T-helper 1 cell (primary cell): Measurements from ENCODE around the gene SETD4.
"Not testable (repeated sequence)": the region's sequence is repeated elsewhere in the genome, so short reads cannot be mapped to it uniquely, and the experiment has no call there.

Experiments used
- DNase-seq, 5 donors: peaks; one replicate each; pipeline ENCODE4 v3.0.0-alpha.2; 2012 to 2020
- total RNA-seq, 4 donors: gene quantifications; one replicate each; lab custom pipeline; 2026; lab: John Stamatoyannopoulos, UW

Gene SETD4, protein sequence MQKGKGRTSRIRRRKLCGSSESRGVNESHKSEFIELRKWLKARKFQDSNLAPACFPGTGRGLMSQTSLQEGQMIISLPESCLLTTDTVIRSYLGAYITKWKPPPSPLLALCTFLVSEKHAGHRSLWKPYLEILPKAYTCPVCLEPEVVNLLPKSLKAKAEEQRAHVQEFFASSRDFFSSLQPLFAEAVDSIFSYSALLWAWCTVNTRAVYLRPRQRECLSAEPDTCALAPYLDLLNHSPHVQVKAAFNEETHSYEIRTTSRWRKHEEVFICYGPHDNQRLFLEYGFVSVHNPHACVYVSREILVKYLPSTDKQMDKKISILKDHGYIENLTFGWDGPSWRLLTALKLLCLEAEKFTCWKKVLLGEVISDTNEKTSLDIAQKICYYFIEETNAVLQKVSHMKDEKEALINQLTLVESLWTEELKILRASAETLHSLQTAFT
- total RNA-seq = 9.5 to 24.0 (median 19.1) reads per million in 4 donors

DNA sequence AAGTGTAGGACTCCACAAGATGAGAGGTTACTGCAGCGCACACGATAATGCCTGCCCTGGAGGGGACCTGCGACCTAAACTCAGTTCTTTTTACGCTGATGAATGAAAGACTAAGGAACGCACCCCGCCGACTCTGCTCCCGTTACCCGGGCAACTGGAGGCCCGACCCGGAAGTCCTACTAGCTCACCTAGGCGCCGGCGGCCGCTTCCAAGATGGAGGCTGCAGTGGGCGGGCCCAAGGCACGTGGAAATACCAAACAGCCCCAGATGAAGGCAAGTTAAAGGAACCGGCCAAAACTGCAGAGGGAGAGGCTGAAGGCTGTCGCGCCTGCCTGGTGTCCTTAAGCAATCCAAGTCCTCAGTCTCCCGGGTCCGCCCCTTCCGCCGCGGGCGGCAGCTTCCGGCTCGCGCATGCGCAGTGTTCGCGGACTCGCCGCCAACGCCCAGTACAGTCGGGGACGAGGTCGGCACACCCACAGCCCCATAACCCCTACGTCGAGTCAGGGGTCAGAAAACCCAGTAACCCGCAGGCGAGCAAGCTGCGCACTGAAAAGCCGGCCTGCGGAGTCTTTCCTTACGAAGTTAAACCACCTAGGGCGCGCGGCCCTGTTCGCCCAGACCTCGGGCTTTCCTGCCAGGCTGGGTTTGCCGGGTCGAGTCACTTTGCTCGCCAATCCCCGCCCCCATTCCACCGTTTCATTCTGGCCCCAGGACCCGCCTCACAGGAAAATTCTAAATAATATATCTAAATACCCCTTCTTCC is at the start of gene SETD4:
Gene SETD4, minus strand, starts transcription at position 368 of the 763 bp plus-strand sequence. CDS start 1,638 bp downstream, outside the sequence.
- peak; percentile 83 to 93 (median 89) for DNase-seq

DNA sequence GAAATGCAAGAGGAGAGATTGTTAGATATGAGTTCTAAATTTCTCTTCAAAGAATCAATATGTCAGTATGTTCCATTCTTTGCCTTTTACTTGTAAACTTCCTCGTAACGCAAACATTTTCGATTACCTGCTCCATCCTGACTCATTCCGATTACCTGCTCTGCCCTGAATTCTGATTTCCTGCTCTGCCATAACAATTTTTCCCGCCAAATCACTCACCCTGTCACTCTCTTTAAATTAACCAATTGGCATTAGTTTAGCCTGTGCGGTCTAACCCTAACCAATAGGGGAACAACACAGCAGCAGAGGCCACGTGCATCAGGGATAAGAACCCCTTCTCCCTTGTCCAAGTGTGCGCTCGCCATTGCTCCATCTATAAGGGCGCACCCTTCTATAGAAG is 49.5 kb upstream of the SETD4 start:
- DNase-seq = no peak

DNA sequence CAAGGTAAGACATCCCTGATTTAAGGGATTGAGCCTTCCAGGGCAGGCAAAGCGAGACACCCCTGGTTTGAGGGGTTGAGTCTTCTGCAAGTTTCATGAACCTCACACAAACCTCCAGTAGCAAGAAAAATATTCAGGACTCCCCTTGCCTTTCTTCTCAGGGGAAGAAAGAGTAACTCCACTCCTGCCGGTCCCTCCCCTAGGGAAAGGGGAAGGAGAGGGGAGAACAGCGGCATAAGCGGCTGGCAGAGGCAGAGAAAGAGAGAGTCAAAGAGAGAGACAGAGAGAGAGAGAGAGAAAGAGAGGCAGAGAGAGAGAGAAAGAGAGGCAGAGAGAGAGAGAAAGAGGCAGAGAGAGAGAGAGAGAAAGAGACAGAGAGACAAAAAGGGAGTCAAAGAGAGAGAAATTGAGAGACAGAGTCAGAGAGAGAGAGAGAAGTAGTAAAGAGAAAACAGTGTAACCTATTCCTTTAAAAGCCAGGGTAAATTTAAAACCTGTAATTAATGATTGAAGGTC is 45.1 kb upstream of the SETD4 start:
- no peak for DNase-seq

DNA sequence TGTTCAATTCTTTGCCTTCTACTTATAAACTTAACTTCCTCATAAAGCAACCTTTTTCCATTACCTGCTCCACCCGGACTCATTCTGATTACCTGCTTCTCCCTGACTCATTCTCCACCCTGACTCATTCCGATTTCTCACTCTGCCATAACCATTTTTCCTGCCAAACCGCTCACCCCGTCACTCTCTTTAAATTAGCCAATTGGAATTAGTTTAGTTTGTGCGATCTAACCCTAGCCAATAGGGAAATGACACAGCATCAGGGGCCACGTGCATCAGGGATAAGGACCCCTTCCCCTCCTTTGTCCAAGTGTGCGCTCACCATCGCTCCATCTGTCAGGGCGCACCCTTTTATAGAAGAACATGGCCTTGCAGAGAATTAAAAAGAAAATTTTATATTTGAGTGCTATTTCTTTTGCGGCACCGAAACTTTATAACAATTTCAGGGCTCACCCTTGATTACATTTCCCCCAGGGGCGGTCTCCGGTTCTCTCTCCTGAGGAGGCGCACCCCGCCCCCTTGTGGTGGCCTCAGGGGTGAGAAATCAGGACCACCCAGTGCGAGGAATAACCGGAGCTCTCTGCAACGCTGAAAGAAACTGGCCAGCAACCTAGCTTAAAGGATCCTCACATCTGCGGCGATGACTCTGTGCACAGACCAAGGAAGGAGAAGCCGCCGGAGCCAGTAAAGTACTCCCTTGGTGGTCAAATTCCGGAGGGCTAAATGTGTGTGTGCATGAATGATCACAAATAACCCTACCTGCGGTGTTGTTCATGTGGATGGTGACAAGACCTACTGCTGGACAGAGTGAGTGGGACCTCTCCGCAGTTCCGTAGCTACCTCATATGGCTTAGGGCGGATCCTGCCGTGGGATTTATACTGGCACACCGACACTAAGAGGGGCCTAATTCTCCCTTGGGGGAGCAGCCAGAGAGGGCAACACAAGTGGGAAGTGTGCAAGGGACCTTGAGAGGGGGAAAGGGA is 44.3 kb upstream of the SETD4 start:
- peak in 3 of 5 donors; percentile 11 to 19 (median 16) for DNase-seq

DNA sequence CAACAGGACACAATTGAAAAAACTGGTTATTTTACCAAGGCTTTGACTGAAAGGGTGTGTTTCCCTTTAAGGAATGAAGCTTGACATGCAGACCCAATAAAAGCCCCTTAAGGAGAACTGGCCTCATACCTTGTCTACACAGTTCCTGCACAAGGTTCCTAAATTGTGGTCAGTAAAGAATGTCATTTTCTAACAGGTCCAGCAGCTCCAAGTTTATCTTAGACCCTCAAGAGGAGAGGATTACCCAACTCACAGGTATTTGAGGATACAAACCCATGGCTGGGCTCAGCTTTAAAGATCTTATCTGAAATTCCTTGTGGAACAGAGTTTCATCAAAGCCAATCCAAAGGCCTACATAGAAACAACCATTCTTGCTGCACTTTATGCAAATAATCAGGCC is 43.1 kb upstream of the SETD4 start:
- no peak for DNase-seq

DNA sequence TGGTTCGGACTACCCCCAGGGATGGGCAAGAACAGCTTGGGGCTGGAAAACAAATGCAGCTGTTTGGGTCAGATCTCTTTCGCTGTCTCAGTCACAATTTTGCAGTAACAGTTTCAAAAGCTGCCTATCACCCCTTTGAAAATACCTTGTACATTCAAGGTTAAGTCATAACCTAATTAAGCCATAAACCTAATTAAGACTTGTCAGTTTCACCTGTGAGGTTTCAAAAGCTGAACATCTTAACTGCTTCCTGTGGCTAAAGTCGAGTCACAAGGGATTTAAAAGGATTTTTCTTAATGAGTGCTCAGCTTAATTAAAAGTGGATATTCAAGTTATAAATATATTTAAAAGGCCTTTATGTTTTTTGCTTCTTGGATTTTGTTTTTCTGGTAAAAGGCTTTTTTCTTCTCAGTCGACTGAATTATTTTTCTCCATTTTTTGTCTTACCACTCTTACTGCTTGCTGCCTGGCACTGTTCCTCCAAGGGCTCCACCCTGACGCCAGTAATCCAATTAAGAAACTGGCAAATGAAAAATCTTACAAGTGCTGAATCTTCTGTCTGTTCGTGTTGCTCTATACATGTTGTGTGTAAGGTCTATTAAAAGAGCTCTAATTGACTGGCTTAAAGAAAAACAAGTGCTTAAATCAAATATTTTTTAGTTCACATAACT is 40.8 kb upstream of the SETD4 start:
- DNase-seq = no peak

DNA sequence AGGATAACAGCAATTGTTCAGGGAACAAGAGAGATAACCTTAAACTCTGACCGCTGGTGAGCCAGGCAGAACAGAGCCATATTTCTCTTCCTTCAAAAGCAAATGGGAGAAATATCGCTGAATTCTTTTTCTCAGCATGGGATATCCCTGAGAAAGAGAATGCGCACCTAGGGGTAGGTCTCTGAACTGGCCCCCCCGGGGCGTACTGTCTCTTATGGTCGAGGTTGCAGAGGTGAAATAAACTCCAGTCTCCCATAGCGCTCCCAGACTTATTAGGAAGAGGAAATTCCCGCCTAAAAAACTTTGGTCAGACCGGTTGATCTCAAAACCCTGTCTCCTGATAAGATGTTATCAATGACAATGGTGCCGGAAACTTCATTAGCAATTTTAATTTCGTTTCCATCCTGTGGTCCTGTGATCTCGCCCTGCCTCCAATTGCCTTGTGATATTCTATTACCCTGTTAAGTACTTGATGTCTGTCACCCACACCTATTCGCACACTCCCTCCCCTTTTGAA is 39.4 kb upstream of the SETD4 start:
- not testable (repeated sequence) for DNase-seq

DNA sequence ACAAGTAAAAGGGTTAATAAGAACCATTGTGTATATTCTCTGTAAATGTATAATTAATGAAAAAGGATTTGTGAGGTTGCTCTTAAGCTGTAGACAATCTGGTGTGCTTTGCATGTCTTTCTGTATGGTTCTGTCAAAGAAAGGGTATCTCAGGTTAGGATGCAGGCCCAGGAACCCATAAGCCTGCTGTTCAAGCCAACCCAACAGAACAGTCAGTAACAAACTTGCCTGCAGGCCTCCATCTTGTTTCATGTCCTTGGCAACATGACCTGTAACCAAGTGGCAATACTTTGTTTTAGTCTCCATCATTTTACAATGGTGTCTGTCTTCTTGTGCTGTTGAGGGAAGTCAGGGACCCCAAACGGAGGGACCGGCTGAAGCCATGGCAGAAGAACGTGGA is 38.7 kb upstream of the SETD4 start:
- DNase-seq = no peak

DNA sequence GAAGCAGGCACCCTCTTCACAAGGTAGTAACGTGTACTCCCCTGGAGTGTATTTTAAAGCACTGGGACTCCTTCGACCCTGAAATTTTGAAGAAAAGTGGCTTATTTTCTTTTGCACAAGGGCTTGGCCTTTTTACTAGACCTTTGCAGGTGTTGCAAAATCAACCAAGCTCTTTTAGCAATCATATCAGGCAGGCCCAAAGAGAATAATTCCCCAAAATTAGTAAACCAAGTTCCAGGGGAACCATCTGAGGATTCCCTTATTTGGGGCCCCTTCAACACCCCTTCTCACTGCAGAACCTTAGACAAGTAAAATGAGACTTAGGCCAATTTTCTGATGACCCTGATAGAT is 37.8 kb upstream of the SETD4 start:
- DNase-seq = no peak

DNA sequence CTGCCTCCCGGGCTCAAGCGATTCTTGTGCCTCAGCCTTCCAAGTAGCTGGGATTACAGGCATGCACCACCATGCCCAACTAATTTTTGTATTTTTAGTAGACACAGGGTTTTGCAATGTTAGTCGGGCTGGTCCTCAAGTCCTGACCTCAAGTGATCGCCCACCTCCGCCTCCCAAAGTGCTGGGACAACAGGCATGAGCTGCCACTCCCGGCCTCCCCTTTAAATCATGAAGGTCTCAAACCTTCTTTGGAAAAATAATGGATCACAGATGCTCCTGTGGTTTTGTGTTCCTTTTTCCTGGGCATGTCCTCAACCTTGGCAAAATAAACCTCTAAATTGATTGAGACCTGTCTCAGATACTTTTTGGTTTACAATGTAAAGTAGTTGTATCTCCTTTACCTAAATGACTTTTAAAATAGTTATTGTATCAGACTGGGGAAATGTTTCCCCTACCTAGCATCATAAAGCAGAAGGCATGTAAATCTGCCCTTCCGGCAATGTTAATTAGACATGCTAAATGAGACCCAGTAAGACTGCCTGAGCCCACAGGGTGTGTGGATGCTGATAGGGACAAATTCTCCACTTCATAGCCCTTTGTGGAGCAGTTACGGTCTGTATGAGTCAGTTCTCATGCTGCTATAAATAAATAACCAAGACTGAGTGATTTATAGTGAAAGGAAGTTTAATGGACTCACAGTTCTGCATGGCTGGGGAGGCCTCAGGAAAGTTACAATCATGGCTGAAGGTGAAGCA is 37.3 kb upstream of the SETD4 start:
- no peak for DNase-seq

DNA sequence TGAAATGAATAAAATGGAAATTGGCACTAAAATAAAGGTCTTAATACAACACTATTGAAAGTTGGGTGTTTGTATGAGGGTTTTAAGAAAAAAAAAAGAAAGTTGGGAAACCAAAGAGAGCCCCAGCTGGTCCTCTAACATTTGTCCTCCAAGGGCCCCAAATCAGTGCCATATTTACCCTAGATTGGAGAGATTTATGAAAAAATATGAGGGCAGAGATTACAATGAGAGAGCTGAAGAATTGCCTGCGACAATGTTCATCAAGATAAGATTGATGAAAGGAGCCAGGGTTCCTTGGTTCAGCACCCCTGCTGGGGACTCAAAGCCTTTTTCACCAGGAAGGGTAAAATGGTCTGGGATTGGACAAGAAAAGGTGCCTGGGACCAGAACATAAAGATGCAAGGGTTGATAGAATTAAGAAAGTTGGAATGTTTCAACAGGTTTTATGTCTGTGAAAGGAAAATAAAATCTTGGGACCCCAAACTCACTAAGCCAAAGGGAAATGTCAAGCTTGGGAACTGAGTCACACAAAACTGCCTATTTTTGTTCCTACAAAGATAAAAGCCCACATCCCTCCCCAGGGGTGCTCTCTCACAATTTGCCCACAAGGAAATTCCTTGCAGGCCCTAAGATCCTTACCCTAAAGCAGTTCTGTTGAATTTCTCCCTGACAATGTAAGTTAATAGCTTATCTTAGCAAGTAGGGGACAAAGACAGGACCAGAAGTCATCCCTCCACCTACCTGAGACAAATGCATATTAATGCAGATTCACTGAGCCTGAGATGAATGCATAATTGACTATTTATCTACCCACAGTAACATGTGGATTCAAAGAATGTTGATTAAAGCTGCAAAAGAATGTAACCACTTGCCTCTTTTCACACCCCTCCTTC is 36.3 kb upstream of the SETD4 start:
- no peak for DNase-seq

DNA sequence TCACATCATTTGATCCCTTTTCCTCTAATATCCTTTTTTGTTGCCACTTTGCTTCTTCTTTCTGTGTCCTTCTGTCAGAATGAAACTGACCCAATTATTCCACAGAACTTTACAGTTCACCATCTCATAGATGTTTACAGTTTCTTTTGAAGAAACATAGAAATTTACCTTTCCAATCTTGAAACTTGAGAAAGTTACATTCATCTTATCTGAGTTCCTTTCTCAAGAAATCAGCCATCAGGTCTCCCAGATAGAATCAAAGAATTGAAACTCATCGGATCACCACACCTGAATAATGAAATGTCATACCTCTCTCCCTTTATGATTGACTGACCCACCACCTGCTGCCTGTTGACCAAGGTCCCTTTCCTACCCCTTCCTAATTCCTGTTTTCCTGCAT is 33.2 kb upstream of the SETD4 start:
- no peak for DNase-seq

DNA sequence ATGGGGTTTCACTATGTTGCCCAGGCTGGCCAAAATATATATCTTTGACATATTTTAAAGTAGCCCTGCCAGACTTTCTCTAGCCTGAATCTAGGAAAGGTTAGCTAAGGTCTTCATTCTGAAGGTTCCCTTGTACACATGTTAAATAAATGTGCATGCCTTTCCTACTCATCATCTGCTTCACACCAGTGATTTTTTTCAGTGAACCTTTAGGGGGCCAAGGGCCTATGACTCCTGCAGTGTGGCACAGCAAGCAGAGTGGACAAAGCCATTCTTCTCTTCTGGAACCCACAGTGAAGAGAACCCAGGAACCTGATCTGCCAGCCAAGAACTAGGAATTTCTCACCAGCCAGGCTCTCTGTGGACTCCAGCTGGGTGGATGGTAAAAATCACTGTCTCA is 32.4 kb upstream of the SETD4 start:
- no peak for DNase-seq

DNA sequence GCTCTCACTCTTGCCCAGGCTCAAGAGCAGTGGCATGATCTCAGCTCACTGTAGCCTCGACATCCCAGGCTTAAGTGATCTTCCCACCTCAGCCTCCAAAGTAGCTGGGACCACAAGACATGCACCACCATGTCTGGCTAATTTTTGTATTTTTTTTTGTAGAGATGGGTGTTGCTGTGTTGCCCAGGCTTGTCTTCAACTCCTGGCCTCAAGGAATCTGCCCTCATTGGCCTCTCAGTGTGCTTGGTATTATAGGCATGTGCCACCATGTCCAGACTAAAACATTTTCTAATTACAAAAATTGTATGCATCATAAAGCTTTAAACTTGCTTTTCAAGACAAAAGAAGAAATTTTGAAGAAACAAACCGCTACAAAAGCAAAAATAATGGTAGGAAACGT is 29.6 kb upstream of the SETD4 start:
- no peak for DNase-seq

DNA sequence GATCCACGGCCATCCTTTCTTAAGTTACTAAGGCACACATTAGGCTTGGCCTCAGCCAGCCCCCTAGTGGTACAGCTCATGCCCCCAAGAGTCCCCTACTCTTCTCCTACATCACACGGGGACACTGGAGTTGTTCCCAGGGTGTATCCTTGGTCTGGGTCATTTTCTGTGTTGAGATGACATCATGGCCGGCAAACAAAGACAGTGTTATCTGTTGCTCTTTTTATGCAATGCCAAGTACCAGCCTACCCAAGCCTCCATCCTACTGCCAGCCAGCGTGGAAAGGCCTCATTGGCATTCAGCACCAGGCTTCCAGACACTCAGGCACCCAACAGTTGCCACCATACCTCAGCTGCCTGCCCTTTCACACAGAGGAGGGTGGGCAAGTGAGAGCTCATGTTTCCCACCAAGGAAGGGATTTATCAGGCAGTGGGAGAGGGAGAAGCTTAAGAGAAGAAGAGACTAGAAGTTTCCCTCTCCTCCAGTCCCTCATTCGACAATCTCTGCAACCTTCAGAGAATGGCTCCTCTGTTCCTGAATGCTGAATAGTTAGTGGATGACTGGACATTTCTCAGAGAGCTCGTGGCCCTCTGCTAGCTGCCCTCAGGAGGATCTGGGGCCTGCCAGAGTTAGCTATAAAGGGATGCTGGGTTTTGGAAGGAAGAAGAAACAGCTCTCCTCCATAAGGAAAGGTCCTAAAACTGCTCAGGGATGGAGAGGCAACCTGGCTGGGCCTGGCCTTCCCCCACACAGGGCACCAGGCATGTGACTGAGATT is 27.2 kb upstream of the SETD4 start:
- DNase-seq = no peak

DNA sequence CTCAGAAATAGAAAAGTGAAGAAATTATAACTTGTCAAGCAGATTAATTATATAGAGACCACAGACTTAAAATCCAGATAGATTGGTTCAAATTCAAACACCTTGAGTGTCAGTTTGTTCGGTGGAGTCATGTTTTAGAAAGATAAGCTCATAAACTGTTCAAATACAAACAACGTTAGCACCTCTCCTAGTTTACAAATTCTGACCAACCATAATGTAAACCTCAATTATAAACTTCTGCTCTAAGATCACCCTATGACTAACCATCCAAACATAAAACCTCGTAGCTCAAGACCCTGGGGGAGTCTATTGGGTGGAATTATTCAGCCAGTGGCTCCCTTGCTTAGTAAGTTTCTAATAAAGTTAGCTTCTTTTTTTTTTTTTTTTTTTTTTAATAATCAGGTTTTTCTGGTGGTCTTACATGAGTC is 21.9 kb upstream of the SETD4 start:
- no peak for DNase-seq

DNA sequence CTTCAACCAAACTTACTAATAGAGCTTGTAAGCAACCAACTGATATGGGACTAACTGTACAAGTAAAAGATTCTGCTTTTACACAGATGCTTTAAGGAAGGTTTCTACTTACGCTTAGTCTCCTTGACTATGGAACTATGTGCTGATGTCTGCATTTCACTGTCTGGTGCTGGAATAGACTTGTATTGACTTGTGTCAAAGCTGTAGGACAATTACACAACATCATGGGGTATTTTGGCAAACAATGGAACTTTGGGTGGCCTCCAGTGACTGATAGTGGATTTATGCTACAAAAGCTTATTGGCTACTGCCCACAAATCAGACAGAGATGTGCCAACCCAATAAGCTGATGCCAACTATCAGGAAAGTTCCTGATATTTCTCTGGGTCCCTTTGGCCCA is 20.1 kb upstream of the SETD4 start:
- DNase-seq = no peak

DNA sequence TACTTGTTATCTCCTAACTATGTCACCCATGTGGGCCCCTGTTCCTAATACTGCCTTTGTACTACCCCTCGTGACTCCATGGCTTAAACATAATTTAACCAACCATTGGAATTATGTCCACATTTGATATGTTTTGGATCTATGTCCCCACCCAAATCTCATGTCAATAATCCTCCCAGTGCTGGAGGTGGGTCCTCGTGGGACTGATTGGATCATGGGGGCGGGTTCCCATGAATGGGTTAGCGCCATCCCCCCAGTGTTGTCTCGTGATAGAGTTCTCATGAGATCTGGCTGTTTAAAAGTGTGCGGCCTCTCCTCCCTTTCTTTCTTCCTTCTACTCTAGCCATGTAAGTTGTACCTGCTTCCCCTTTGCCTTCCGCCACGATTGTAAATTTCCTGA is 19.3 kb upstream of the SETD4 start:
- DNase-seq = no peak
